GM18517 (cell line): Measurements from ENCODE around the gene KCNK7.
"Not testable (repeated sequence)": the region's sequence is repeated elsewhere in the genome, so short reads cannot be mapped to it uniquely, and the experiment has no call there.

ENCODE experiments used
- ATAC-seq: cut with Tn5 transposase; IDR thresholded peaks from one replicate; pipeline ENCODE4 v1.9.1; 2021; ENCODE audit warnings: mild to moderate bottlenecking, moderate library complexity; ENCODE audit not compliant: unreplicated experiment

Gene KCNK7

DNA sequence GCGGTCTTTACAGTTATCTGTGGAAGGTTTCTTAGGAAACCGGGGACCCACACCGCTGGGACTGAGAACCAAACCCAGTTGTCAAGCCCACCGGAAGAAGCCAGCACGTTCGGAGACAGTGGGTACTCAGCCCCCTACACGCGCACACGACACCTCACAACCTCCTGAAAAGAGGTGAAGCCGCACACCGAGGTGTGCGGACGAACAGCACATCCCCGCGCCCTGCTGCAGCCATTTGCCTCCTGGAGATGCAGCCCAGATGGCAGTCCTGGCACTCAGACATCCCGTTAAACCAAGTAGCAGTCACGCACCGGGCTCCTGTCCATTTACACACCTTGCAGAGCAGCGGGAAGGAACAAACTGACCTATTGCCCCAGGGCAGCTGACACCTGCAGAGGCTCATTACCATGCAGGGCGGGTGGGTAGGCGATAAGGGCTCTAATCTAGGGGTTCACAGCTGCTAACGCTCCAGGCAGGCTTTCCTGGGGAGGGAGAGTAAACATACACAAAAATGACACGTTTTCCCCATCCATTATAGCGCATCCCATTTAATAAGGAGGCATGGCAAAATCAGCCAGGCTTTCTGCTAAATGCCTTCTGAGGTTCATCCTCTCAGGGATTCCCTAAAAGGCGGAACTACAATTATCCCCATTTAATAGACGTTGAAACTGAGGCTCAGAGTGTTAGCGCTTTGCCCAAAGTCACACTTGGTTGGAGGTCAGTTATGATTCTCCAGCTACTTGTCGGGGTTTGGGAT lies 20.6 kb downstream of the KCNK7 start:
- ATAC-seq, result no peak

DNA sequence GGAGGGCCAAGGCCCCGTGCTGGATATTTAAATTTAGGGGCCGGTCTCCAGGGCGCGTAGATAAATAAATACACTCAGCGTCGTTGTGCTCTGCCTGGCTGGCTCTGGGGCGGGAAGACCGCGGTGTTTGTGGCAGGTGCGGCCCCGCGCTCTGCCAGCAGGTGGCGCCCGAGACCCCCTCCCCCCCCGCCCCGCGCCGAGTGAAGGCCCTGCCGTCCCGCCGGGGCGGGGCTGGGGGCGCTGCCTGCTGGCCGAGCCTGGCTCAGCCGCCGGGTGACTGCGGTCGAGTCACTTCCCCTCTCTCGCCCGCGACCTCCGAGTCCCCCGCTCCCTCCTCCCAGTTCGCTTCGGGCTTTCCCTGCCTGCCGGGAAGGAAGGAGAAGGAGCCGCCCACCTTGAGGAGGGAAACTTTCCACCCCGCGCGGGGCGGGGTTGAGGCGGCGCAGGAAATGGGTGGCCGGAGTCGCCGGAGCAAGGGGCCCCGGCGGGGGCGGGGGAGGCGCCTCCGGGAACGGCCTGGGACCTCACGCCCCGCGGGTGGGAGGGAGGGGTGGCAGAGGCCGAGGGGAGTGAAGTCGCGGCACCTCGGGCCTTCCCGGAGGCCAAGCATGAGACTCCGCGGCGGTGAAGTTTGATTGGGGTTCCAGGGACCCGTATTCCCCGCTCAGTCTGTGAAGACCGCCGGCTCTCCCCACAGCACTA lies 21.3 kb downstream of the KCNK7 start:
- ATAC-seq, result peak; percentile 21

DNA sequence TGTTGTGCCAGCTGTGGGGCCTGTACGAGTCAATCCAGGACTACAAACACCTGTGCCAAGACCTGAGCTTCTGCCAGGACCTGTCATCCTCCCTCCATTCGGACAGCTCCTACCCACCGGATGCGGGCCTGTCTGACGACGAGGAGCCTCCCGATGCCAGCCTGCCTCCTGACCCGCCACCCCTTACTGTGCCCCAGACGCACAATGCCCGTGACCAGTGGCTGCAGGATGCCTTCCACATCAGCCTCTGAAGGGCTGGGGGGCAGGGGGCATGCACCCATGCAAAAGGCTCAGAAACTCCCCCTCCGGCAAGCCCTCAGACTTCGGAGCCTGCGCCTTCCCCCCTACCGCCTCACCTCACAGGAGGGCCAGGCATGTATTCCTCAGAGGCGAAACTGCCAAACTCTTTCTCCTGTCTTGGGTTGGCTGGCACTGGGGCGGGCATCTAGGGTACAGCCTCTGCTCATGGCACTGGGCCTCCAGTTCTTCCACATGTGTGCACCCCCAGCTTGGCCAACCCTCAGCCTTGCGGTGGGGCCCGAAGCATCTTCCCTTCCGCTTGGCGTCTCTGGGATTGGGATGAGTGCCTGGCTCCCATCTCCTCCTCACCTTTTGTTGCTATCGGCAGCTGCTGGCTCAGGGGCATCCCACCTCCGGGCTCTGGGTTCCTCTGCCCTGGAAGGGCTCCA lies 22.1 kb downstream of the KCNK7 start:
- no peak for ATAC-seq

DNA sequence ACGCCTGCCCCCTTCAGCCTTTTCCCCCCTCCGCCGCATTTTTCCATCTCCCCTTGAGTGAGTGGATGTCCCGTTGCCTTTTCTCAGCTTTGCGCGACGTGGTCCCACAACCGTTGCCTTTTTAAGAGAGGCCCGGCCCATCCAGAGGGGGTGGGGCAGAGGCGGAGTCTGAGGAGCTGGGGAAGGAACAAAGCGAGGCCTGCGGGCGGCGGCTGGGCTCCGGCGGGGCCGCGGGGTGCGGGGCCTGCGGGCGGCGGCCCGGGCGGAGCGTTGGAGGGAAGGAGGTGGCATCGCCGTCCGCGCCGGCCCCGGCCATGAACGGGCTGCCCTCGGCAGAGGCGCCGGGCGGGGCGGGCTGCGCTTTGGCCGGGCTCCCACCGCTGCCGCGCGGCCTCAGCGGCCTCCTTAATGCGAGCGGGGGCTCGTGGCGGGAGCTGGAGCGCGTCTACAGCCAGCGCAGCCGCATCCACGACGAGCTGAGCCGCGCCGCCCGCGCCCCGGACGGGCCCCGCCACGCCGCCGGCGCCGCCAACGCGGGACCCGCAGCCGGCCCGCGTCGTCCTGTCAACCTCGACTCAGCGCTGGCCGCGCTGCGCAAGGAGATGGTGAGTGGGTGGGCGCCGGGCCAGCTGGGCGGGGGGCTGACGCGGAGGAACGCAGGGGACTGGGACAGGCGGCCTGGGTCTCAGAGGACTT lies 23.1 kb downstream of the KCNK7 start, which contains the start of gene FAM89B:
FAM89B (plus strand) TSS at position 183 of the 696 bp plus-strand sequence; CDS start at position 315, 132 bp downstream.
- no peak for ATAC-seq

DNA sequence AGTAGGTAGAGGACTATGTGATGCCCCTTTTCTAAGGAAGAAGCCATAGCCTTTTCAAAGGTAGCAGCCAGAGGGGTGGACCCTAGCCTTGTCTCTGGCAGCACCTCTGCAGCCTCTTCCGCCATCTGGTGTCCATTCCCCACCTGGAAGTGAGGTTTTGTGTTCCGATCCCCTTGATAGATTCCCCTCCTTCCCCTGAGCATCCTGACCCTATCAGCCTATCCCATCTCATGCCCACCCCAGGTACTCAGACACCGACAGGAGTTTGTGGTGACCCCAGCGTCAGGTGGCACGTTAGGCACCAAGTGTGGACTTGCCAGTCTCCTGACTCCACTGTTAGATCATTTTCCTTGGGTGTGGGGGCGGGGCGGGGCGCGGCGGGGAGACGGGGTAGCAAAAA lies 23.7 kb downstream of the KCNK7 start:
- no peak for ATAC-seq

DNA sequence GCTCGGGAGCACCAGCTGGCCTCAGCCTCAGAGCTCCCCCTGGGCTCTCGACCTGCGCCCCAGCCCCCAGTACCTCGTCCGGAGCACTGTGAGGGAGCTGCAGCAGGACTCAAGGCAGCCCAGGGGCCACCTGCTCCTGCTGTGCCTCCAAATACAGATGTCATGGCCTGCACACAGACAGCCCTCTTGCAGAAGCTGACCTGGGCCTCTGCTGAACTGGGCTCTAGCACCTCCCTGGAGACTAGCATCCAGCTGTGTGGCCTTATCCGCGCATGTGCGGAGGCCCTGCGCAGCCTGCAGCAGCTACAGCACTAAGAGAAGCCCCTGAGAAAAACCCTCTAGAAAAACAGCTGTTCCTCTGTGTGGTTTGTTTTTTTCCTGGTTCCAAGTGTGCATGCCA lies 24.2 kb downstream of the KCNK7 start:
- ATAC-seq, result no peak

DNA sequence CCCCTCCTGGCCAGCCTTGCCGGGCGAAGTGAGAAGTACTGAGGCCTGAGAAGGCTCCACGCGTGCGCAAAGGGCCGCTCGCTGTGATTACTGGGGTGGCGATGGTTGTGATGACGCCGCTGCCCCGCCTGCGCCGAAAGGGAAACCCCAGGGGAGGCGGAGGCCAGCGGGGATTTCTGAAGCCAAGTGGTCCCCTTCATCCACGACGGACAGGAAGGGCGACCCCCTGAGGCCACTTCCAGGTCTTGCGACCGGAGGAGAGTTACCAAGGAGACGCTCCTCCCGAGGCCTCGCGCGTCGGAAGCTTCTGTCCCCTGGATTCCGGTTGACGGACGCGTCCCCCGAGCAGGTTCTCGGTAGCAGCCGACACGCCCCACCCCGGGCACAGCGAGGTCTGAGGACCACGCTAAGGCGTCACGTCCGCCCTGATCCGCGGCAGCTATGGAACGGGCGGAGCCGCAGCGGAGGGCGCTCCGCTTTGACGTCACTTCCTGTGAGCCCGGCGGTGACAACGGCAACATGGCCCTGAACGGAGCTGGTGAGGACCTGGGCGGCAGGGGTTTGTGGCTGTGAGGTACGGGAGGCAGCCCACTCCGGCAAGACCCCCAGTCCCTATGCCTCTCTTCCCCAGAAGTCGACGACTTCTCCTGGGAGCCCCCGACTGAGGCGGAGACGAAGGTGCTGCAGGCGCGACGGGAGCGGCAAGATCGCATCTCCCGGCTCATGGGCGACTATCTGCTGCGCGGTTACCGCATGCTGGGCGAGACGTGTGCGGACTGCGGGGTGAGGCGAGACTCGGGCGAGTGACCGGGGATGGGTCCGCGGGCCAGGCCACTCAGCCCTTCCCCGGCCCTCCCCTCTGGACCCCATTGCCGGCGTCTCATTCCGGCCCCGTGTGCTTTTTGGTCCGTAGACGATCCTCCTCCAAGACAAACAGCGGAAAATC lies 25.4 kb downstream of the KCNK7 start, which contains the start of gene ZNRD2:
ZNRD2 (plus strand) TSS at position 505 of the 946 bp plus-strand sequence; CDS start at position 520, 15 bp downstream.
- peak; percentile 65 for ATAC-seq

DNA sequence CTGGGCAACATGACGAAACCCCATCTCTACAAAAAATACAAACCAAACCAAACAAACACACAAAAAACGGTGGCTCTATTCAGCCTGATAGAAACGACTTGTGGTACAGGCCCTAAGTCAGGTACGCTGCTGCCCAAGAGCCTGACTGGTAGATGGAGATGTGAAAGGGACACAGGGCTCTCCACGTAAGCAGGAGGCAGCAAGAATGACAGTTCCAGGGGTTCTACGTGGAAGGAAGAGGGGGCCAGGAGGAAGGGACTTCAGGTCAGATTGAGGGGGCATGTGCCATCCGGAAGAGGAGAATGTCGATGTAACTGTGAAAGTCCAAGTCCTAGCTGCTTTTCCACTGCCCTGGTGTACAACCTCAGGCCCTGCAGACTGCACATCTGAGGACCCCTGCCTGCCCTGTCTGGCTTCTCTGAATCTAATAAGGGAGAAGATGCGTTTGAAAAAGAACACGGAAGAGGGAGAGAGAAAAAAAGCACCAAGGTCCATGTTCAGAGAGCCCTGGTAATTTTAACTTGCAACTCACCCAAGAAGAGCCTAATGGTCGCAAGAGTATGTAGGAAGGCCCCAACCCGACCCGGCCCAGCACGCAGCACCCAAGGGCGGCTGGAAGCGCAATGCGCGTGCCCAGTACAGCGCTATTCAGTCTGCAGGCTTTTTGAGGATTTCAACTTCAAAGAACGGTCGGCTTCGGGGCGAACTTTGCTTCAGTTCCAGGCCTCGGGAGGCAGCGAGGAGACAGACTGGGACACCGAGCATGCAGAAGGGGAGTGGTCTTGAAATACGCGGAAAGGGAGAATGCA lies 26.2 kb downstream of the KCNK7 start:
- peak; percentile 0 for ATAC-seq

DNA sequence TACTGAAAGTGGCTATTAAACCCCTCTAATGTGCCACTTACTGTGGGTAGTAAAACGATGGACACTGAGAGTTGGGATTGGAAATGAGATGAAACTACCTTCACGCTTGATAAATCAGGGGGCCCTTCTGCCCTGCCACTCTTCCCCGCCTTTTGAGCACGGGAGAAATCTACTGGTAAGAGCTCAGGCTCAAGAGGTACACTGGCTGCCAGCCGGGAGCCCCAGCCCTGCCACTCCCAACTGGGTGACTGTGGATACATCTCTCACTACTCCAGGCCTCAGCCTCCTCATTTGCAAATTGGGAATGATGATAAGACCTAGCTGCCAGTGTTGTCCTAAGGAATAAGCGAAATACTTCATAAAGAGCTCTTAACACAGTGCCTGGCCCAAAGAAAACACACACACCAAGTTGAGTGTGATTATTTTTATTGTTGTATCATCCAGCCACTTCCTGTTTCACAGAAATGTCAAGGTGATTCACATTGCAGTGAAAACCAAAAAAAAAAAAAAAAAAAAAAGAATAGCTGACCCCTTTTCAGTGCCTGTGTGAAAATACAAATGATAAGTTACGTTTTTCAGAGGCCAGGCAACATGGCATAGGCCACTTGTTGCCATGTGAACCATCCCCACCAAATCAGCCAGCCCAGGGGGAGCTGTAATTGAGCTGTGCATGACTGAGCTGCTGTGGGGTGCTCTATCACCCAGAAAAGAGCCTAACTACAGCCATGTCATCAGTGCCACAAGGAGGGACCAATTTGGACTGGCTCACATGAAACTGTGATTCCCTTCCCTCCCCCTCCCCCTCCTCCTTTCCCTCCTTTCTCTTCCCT lies 29.8 kb downstream of the KCNK7 start:
- ATAC-seq, result no peak

DNA sequence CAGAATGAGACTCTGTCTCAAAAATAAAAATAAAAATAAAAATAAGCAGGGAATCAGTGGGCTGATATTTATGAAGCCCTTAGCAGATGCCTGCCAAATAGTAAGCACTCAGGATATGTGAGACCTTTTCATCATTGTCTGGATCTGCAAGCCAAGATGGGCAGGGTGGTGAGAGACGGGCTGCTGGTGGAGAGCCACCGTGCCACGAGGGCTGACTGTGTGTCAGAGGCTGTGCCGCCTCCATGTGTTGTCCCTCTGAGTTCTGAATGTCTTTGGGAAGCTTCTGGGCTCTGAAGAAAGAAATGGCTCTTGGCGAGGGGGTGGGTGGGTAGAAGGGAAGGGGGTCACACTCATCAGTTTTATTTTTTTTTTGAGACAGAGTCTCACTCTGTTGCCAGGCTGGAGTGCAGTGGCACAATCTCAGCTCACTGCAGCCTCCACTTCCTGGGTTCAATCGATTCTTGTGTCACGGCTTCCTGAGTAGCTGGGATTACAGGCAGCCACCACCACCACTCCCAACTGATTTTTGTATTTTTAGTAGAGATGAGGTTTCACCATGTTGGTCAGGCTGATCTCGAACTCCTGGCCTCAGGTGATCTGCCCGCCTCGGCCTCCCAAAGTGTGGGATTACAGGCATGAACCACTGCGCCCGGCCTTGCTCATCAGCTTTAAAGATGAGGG lies 30.6 kb downstream of the KCNK7 start:
- not testable (repeated sequence) for ATAC-seq

DNA sequence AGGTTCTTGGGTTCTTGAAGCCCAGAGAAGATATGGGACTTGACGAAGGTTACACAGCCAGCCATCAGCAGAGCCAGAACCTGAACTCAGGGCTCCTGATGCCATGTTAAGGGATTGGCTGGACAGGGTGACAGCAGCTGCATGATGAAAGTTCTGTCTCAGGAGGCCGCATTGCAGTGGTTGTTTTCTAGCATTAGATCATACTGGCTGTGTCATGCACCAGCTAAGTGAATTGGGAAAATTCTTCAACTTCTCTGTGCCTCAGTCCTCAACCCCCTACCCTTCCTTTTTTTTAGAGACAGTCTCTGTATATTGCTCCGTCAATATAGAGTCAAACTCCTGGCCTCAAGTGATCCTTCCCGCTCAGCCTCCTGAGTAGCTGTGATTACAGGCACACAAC lies 32.0 kb downstream of the KCNK7 start:
- no peak for ATAC-seq

DNA sequence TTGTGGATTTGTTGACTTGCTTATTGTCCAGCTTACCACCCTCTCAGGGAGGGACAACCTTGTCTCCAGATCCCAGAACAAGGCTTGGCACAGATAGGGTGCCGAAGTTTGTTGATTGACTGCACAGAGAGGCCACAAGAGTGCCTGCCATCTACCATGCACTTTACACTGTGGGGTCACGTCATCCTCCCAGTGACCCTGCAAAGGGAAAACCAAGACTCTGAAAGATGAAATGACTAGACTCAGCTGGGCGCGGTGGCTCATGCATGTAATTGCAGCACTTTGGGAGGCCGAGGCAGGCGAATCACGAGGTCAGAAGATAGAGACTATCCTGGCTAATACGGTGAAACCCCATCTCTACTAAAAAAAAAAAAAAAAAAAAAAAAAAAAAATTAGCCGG lies 32.8 kb downstream of the KCNK7 start:
- ATAC-seq, result no peak

DNA sequence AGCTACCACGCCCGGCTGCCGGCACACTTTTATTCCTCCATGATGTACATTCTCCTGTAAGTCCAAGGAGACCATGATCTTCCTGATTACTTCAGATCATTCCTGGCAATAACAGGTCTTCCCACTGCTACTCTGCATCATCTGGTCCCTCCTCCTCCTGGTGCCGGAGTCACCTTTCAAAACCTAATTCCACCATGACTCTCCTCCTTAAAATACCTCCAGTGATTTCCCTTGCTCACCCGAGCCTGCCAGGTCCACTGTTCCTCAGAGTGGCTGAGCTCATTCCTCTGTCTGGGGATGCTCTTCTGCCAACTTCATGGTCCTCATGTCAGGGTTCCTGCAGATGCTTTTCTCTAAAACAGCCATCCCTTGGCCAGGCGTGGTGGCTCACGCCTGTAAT lies 33.6 kb downstream of the KCNK7 start:
- no peak for ATAC-seq

DNA sequence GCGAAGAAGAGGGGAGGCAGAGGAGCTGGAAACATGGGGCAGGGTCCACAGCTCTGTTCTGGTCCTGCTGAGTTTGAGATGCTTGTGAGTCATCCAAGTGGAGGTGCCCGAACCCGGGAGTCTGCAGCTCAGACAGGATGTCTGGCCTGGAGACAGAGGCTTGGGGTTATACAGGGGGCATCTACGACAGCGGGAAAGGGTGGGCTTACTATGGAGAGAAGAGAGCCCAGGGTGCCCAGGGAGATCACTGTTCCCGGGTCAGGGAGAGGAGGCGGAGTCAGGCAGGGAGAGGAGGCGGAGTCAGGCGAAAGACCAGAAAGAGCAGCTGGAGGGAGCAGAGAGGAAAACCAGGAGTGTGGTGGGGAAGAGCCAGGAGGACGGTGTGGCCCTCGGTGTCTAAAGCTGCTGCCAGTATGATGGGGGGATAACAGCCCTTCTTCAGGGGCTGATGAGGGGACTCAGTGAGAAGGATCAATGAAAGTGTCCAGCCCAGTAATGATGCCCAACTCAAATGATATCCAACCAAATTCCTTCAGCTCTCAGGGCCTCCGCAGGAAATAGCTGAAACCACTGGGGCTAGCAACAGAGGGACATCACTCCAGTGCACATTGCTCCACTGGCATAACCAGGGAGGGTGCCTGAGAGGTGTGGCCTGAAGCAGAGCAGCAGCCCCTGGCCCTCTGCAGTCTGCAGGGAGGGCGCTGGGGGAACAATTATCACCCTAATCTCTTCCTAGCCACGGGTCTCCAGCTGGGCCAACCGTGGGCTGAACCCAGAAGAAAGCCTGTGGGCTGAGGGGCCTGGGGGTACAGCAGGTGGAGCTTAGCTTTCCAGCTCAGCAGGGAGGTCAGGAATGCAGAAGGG lies 34.8 kb downstream of the KCNK7 start:
- ATAC-seq, result no peak

DNA sequence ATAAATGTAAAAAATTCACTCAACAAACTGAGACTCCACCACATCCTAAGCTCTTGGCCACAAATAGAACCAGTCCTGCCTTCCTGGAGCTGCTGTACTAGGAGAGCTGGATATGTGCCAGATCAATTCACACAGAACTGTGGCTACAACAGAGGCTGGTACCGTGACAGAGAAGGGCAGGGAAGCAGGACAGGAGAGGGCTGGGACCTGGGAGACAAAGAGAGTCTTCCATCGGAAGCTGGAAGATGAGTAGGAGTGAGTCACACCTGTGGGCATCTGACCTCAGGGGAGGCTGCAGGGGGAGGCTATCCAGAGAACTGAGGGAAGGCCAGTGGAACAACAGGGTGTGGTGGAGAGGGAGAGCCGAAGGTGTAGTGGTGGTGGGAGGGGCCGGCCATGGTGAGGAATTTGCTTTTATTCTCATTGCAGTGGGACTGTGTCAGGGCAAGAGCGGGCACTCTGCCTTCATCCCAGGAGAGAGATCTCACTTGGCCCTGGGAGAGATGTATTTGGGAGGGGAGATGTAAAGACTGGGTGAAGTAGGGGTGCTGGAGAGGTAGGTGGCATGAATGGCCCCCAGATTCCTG lies 35.6 kb downstream of the KCNK7 start:
- no peak for ATAC-seq

DNA sequence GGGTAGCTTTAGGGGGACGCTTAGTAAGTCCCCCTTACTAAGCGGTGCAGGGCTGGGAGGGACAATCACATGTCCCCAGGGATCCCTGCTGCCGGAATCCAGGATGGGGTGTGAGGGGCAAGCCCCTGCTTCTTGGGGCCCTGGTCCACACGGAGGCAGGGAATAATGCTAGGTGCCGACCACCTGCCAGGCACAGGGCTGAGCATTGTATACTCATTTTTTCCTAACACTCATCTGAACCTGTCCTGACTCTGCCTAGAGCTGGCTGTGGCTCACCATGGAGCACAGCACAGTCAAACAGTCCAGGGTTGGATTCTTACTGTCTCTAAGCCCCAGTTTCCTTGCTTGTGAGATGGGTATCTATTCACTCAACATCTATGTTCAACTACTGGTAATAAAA lies 36.1 kb downstream of the KCNK7 start:
- no peak for ATAC-seq
